NT2/D1 (cell line): ENCODE data around the gene FAM118A.
"Not testable (repeated sequence)": the region's sequence is repeated elsewhere in the genome, so short reads cannot be mapped to it uniquely, and the experiment has no call there.

Experiments
- DNase-seq: peaks from one replicate; pipeline ENCODE4 v3.0.0-alpha.2; 2011; ENCODE audit warnings: low read depth, low spot score
- H3K27me3 ChIP-seq: 2 replicates; pipeline ENCODE4 v1.6.0; 2011; ENCODE audit warnings: mild to moderate bottlenecking; ENCODE audit not compliant: insufficient read length, insufficient read depth
- H3K36me3 ChIP-seq: 2 replicates; pipeline ENCODE4 v1.6.1; 2011; ENCODE audit warnings: mild to moderate bottlenecking, low read length, mixed read lengths; ENCODE audit not compliant: insufficient read depth, insufficient read length
- H3K4me1 ChIP-seq: 2 replicates; pipeline ENCODE4 v1.5.1; 2011; ENCODE audit not compliant: insufficient read depth, insufficient read length
- H3K4me3 ChIP-seq: 2 replicates; pipeline ENCODE4 v1.5.1; 2011; ENCODE audit warnings: low read depth; ENCODE audit not compliant: insufficient read length
- H3K9ac ChIP-seq: 2 replicates; pipeline ENCODE4 v1.6.0; 2011; ENCODE audit warnings: low read depth; ENCODE audit not compliant: insufficient read length
- H3K9me3 ChIP-seq: 2 replicates; pipeline ENCODE4 v1.5.1; 2011; ENCODE audit warnings: mild to moderate bottlenecking, low read length; ENCODE audit not compliant: insufficient read depth
- SUZ12 ChIP-seq: IDR thresholded peaks from 2 replicates; pipeline ENCODE4 v1.6.1; 2011; ENCODE audit not compliant: insufficient read length, insufficient read depth; ENCODE audit errors: extremely low read depth
- YY1 ChIP-seq: IDR thresholded peaks from 2 replicates; pipeline ENCODE4 v1.6.1; 2011; ENCODE audit not compliant: insufficient read length, insufficient read depth
- ZNF274 ChIP-seq: IDR thresholded peaks from 2 replicates; pipeline ENCODE4 v1.6.1; 2011; ENCODE audit warnings: mild to moderate bottlenecking, low read depth, low read length

Gene FAM118A

DNA sequence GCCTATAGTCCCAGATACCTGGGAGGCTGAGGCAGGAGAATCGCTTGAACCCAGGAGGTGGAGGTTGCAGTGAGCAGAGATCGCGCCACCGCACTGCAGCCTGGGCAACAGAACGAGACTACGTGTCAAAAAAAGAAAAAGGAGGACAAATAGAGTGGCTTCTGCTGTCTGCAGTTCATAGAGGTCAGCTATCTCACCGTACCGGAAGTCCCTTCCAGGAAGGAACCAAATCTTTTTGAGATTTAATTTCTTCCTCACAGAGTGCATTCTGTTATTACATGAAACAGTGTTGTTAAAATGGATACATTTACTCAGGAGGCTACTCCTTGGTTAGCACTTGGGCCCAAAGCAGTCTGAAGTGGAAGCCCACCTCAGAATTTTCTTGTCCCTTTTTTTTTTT, 33.4 kb downstream of the FAM118A start:
- no peak for DNase-seq
- no peak for TF ChIP-seq YY1
- Histone ChIP-seq H3K9me3 (no peaks in the 10 kb centered on the region), H3K9ac (no peak overlapping the region), H3K36me3 (peaks cover 30% of the 10 kb centered on the region), H3K4me1 (no peaks in the 10 kb centered on the region), H3K27me3 (no peaks in the 10 kb centered on the region), H3K4me3 (no peak overlapping the region)

- peaks cover 30% of the 10 kb centered on the region for H3K36me3 ChIP-seq
- no peak for DNase-seq
- no peaks in the 10 kb centered on the region for H3K4me1 ChIP-seq
- no peaks in the 10 kb centered on the region for H3K27me3 ChIP-seq
- H3K9me3 ChIP-seq, result no peaks in the 10 kb centered on the region
- H3K9ac ChIP-seq, result no peak overlapping the region
- TF ChIP-seq SUZ12 (no peak), YY1 (no peak), ZNF274 (no peak)
- H3K4me3 ChIP-seq, result no peak overlapping the region
Observed at GRCh38 chr22:45344334-45344733, 34.6 kb downstream of the FAM118A start.

DNA sequence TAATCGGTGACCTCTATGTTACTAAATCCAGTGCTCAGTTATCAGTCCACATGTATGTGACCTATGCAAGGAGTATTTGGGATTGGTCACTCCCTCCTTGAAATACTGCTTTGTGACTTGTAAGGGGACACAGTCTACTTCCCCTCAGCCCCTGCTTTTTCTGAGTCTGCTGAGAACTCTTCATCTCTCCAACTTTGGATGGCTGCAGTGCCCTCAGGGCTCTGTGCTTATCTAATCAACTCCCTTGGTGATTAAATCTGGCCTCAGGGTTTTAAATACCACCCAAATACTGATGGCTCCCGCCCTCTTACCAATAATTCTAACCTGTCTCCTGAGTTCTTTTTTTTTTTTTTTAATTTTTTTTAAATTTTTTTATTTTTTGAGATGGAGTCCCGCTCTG, 40.2 kb downstream of the FAM118A start:
- H3K9ac ChIP-seq, result no peak overlapping the region
- H3K4me3 ChIP-seq, result no peak overlapping the region
- H3K9me3 ChIP-seq, result no peaks in the 10 kb centered on the region
- peaks cover 6% of the 10 kb centered on the region for H3K36me3 ChIP-seq
- TF ChIP-seq SUZ12 (no peak), YY1 (no peak), ZNF274 (no peak)
- no peaks in the 10 kb centered on the region for H3K27me3 ChIP-seq
- DNase-seq, result no peak
- H3K4me1 ChIP-seq, result no peaks in the 10 kb centered on the region

DNA sequence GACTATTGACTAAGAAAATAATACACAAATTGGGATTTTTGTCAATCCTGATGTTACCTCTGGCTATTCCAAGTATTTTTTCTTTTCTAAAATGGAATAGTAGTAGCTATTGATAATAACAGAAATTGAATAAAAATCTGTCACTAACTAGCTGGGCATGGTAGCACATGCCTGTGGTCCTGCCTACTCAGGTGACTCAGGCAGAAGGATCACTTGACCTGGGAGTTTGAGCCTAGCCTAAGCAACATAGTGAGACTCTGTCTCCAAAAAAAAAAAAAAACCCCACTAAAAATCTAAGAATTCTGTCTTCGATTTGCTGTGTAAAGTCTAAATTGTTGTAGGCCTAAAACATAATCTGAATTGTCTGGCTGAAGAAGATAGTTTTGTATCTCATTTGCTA, 42.2 kb downstream of the FAM118A start:
- Histone ChIP-seq H3K9me3 (no peaks in the 10 kb centered on the region), H3K4me3 (no peak overlapping the region), H3K9ac (no peak overlapping the region), H3K4me1 (no peaks in the 10 kb centered on the region), H3K36me3 (no peaks in the 10 kb centered on the region), H3K27me3 (no peaks in the 10 kb centered on the region)
- no peak for DNase-seq
- TF ChIP-seq YY1 (no peak), ZNF274 (no peak), SUZ12 (no peak)

GRCh38 chr22:45352757-45353156, 43.0 kb downstream of the FAM118A start:
- not testable (repeated sequence) for H3K4me3 ChIP-seq, DNase-seq, H3K9me3 ChIP-seq, H3K4me1 ChIP-seq, H3K27me3 ChIP-seq, H3K9ac ChIP-seq, H3K36me3 ChIP-seq

- Histone ChIP-seq H3K9me3 (no peaks in the 10 kb centered on the region), H3K36me3 (no peaks in the 10 kb centered on the region), H3K4me3 (no peak overlapping the region), H3K9ac (no peak overlapping the region), H3K4me1 (no peaks in the 10 kb centered on the region), H3K27me3 (no peaks in the 10 kb centered on the region)
- TF ChIP-seq YY1, result no peak
- no peak for TF ChIP-seq SUZ12
- TF ChIP-seq ZNF274, result no peak
- DNase-seq, result no peak
Observed at GRCh38 chr22:45353786-45354185, 44.1 kb downstream of the FAM118A start.

DNA sequence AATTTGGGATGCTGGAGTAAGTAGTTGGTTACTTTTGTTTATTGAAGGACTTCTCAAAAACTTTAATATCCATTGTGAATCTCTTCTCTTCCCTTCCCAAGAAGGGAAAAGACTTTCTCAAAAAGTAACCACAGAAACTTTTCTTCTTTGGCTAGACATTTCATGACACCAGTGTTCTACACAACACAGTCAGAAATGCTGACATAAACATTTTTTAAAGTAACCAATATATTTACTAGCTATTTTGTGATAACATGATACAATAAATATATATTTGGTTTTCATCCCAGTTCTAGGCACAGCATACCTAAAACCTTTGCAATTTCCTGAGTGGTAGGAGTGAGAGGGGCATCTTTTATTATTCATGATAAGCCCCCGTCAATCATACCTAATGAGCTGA, 47.8 kb downstream of the FAM118A start:
- Histone ChIP-seq H3K27me3 (no peaks in the 10 kb centered on the region), H3K9me3 (no peaks in the 10 kb centered on the region), H3K9ac (no peak overlapping the region), H3K4me3 (no peak overlapping the region), H3K36me3 (no peaks in the 10 kb centered on the region), H3K4me1 (no peaks in the 10 kb centered on the region)
- no peak for DNase-seq
- no peak for TF ChIP-seq SUZ12
- TF ChIP-seq YY1, result no peak
- no peak for TF ChIP-seq ZNF274

- Histone ChIP-seq H3K9me3 (no peaks in the 10 kb centered on the region), H3K4me1 (no peaks in the 10 kb centered on the region), H3K36me3 (no peaks in the 10 kb centered on the region), H3K27me3 (no peaks in the 10 kb centered on the region), H3K9ac (no peak overlapping the region), H3K4me3 (no peak overlapping the region)
- TF ChIP-seq ZNF274 (no peak), SUZ12 (no peak), YY1 (no peak)
- no peak for DNase-seq
Observed at GRCh38 chr22:45358127-45358526, 48.4 kb downstream of the FAM118A start.
